Measurements from ENCODE around the gene SPRY1.

- TF ChIP-seq CTCF (IDR thresholded peaks at IDR 0.05) (no peak), POLR2A (IDR thresholded peaks at IDR 0.05) (no peak), EP300 (IDR thresholded peaks at IDR 0.05) (no peak), POLR2AphosphoS5 (IDR thresholded peaks at IDR 0.05) (no peak)
Measured at GRCh38 chr4:123380728-123381716, 15.6 kb upstream of the SPRY1 start.
